Measurements from ENCODE around the gene TRPM1. TPM values are rescaled to one million over a fixed set of nuclear protein-coding genes. Genes with fewer than 3 reads are reported as not detected.
"Not testable (repeated sequence)": the region's sequence is repeated elsewhere in the genome, so short reads cannot be mapped to it uniquely, and the experiment has no call there.

TRPM1 gene
- total RNA-seq, 1 experiment from 2014 or later: 0.77 TPM

GRCh38 chr15:31088672-31089367 is 12.7 kb downstream of the TRPM1 start (continued):
- TF ChIP-seq, protein P1, sequence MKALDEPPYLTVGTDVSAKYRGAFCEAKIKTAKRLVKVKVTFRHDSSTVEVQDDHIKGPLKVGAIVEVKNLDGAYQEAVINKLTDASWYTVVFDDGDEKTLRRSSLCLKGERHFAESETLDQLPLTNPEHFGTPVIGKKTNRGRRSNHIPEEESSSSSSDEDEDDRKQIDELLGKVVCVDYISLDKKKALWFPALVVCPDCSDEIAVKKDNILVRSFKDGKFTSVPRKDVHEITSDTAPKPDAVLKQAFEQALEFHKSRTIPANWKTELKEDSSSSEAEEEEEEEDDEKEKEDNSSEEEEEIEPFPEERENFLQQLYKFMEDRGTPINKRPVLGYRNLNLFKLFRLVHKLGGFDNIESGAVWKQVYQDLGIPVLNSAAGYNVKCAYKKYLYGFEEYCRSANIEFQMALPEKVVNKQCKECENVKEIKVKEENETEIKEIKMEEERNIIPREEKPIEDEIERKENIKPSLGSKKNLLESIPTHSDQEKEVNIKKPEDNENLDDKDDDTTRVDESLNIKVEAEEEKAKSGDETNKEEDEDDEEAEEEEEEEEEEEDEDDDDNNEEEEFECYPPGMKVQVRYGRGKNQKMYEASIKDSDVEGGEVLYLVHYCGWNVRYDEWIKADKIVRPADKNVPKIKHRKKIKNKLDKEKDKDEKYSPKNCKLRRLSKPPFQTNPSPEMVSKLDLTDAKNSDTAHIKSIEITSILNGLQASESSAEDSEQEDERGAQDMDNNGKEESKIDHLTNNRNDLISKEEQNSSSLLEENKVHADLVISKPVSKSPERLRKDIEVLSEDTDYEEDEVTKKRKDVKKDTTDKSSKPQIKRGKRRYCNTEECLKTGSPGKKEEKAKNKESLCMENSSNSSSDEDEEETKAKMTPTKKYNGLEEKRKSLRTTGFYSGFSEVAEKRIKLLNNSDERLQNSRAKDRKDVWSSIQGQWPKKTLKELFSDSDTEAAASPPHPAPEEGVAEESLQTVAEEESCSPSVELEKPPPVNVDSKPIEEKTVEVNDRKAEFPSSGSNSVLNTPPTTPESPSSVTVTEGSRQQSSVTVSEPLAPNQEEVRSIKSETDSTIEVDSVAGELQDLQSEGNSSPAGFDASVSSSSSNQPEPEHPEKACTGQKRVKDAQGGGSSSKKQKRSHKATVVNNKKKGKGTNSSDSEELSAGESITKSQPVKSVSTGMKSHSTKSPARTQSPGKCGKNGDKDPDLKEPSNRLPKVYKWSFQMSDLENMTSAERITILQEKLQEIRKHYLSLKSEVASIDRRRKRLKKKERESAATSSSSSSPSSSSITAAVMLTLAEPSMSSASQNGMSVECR (CRISPR knock-in tag; IDR thresholded peaks at IDR 0.05; ENCODE audit: borderline replicate concordance): no peak
- TF ChIP-seq ZNF138 (CRISPR knock-in tag; conservative IDR thresholded peaks at IDR 0.05) (no peak), HMGA2 (CRISPR knock-in tag; IDR thresholded peaks at IDR 0.05) (no peak), ZNF396 (CRISPR knock-in tag; IDR thresholded peaks at IDR 0.05; ENCODE audit: borderline replicate concordance) (no peak), MAX (CRISPR knock-in tag; IDR thresholded peaks at IDR 0.05) (no peak)
- TF ChIP-seq, protein P2, sequence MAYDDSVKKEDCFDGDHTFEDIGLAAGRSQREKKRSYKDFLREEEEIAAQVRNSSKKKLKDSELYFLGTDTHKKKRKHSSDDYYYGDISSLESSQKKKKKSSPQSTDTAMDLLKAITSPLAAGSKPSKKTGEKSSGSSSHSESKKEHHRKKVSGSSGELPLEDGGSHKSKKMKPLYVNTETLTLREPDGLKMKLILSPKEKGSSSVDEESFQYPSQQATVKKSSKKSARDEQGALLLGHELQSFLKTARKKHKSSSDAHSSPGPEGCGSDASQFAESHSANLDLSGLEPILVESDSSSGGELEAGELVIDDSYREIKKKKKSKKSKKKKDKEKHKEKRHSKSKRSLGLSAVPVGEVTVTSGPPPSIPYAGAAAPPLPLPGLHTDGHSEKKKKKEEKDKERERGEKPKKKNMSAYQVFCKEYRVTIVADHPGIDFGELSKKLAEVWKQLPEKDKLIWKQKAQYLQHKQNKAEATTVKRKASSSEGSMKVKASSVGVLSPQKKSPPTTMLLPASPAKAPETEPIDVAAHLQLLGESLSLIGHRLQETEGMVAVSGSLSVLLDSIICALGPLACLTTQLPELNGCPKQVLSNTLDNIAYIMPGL (CRISPR knock-in tag; IDR thresholded peaks at IDR 0.05): no peak

DNA sequence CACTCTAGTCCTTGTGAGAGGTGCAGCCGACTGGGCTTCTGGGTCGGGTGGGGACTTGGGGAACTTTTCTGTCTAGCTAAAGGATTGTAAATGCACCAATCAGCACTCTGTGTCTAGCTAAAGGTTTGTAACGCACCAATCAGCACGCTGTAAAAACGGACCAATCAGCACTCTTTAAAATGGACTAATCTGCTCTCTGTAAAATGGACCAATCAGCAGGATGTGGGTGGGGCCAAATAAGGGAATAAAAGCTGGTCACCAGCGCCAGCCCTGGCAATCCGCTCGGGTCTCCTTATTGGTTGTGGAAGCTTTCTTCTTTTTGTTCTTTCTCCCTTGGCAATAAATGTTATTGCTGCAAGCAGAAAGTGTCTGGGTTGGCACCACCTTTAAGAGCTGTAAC is 13.5 kb downstream of the TRPM1 start:
- H3K27me3 Mint-ChIP-seq (ENCODE audit: low read depth): not testable (repeated sequence)
- POLR2A ChIA-PET: interaction anchor here (1.1 kb wide), 1 partner anchor 9 kb away, joined by 6 read pairs; no protein-coding TSS in a partner anchor

GRCh38 chr15:31086344-31086743 is 15.2 kb downstream of the TRPM1 start:
- Mint-ChIP-seq H3K9me3 (peaks cover 11% of the 10 kb centered on the region), H3K4me3 (no peak overlapping the region), H3K27ac (no peak overlapping the region), H3K4me1 (peaks cover 13% of the 10 kb centered on the region), H3K27me3 (ENCODE audit: low read depth) (no peaks in the 10 kb centered on the region), H3K36me3 (0 out of 2 replicates have a peak, but pooled peaks cover 4% of the 10 kb centered on the region)
- DNase-seq (ENCODE audit: low spot score): no peak
- TF ChIP-seq PREB (CRISPR knock-in tag; IDR thresholded peaks at IDR 0.05; ENCODE audit: borderline replicate concordance) (no peak), FOXP1 (CRISPR knock-in tag; IDR thresholded peaks at IDR 0.05; ENCODE audit: borderline replicate concordance) (no peak), SMAD4 (CRISPR knock-in tag; IDR thresholded peaks at IDR 0.05) (no peak), MXD4 (CRISPR knock-in tag; IDR thresholded peaks at IDR 0.05; ENCODE audit: borderline replicate concordance) (no peak)
- CTCF ChIA-PET: interaction anchor here (1.0 kb wide), 1 partner anchor 43 kb away, joined by 6 read pairs; no protein-coding TSS in a partner anchor
- POLR2A ChIA-PET: no interaction called here
- ATAC-seq: no peak

More for the DNA sequence above, 13.5 kb downstream of the TRPM1 start:
- peaks cover 11% of the 10 kb centered on the region for H3K9me3 Mint-ChIP-seq
- not testable (repeated sequence) for DNase-seq (ENCODE audit: low spot score); H3K4me1 Mint-ChIP-seq; H3K36me3 Mint-ChIP-seq; H3K27ac Mint-ChIP-seq; ATAC-seq; H3K4me3 Mint-ChIP-seq
- CTCF ChIA-PET: interaction anchor here (0.8 kb wide), 1 partner anchor 9 kb away, joined by 3 read pairs; no protein-coding TSS in a partner anchor

GRCh38 chr15:31085359-31085758 is 16.2 kb downstream of the TRPM1 start:
- ATAC-seq (no peak), DNase-seq (ENCODE audit: low spot score) (no peak)
- CTCF ChIA-PET: no interaction called here
- H3K27ac Mint-ChIP-seq: no peak overlapping the region
- 0 out of 2 replicates have a peak, but pooled peaks cover 4% of the 10 kb centered on the region for H3K36me3 Mint-ChIP-seq
- peaks cover 15% of the 10 kb centered on the region for H3K4me1 Mint-ChIP-seq
- POLR2A ChIA-PET: no interaction called here
- no peak overlapping the region for H3K4me3 Mint-ChIP-seq
- peaks cover 11% of the 10 kb centered on the region for H3K9me3 Mint-ChIP-seq
- H3K27me3 Mint-ChIP-seq (ENCODE audit: low read depth): no peaks in the 10 kb centered on the region
- TF ChIP-seq, protein P3, sequence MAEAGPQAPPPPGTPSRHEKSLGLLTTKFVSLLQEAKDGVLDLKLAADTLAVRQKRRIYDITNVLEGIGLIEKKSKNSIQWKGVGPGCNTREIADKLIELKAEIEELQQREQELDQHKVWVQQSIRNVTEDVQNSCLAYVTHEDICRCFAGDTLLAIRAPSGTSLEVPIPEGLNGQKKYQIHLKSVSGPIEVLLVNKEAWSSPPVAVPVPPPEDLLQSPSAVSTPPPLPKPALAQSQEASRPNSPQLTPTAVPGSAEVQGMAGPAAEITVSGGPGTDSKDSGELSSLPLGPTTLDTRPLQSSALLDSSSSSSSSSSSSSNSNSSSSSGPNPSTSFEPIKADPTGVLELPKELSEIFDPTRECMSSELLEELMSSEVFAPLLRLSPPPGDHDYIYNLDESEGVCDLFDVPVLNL (CRISPR knock-in tag; IDR thresholded peaks at IDR 0.05; ENCODE audit: borderline replicate concordance, low read depth): no peak
- TF ChIP-seq, protein P4, sequence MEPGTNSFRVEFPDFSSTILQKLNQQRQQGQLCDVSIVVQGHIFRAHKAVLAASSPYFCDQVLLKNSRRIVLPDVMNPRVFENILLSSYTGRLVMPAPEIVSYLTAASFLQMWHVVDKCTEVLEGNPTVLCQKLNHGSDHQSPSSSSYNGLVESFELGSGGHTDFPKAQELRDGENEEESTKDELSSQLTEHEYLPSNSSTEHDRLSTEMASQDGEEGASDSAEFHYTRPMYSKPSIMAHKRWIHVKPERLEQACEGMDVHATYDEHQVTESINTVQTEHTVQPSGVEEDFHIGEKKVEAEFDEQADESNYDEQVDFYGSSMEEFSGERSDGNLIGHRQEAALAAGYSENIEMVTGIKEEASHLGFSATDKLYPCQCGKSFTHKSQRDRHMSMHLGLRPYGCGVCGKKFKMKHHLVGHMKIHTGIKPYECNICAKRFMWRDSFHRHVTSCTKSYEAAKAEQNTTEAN (CRISPR knock-in tag; IDR thresholded peaks at IDR 0.05): no peak
- TF ChIP-seq SP1 (CRISPR knock-in tag; conservative IDR thresholded peaks at IDR 0.05): no peak
- no peak for TF ChIP-seq ATF1 (CRISPR knock-in tag; IDR thresholded peaks at IDR 0.05)
- TF ChIP-seq FOXJ3 (CRISPR knock-in tag; IDR thresholded peaks at IDR 0.05; ENCODE audit: borderline replicate concordance): no peak
- TF ChIP-seq, protein P5, sequence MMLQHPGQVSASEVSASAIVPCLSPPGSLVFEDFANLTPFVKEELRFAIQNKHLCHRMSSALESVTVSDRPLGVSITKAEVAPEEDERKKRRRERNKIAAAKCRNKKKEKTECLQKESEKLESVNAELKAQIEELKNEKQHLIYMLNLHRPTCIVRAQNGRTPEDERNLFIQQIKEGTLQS (CRISPR knock-in tag; conservative IDR thresholded peaks at IDR 0.05): no peak
- TF ChIP-seq NR3C1 (CRISPR knock-in tag; conservative IDR thresholded peaks at IDR 0.05; ENCODE audit: low read depth): no peak
- no peak for TF ChIP-seq KAT7 (CRISPR knock-in tag; IDR thresholded peaks at IDR 0.05; ENCODE audit: borderline replicate concordance)
- no peak for TF ChIP-seq ZNF263 (CRISPR knock-in tag; IDR thresholded peaks at IDR 0.05; ENCODE audit: low read depth)

All from WTC11 (cell line).